T47D (cell line): ENCODE results near the gene NR6A1.

ENCODE experiments used
- DNase-seq, 2 experiments: peaks; one replicate each; pipeline versions ENCODE4 v3.0.0 to v3.0.0-alpha.2; 2011 to 2012; ENCODE audit warnings: low read depth in 1 of 2, low spot score in 1 of 2
- JUND ChIP-seq: IDR thresholded peaks from 2 replicates; pipeline ENCODE4 v1.6.1; 2012; ENCODE audit warnings: low read depth
- in situ Hi-C: cut with HindIII; loops from 2 replicates; pipeline ENCODE4 v1.10.0; 2016; ENCODE audit warnings: low sequenced_read_pairs, low pct_unique_long_range_greater_than_20kb

The NR6A1 gene

DNA sequence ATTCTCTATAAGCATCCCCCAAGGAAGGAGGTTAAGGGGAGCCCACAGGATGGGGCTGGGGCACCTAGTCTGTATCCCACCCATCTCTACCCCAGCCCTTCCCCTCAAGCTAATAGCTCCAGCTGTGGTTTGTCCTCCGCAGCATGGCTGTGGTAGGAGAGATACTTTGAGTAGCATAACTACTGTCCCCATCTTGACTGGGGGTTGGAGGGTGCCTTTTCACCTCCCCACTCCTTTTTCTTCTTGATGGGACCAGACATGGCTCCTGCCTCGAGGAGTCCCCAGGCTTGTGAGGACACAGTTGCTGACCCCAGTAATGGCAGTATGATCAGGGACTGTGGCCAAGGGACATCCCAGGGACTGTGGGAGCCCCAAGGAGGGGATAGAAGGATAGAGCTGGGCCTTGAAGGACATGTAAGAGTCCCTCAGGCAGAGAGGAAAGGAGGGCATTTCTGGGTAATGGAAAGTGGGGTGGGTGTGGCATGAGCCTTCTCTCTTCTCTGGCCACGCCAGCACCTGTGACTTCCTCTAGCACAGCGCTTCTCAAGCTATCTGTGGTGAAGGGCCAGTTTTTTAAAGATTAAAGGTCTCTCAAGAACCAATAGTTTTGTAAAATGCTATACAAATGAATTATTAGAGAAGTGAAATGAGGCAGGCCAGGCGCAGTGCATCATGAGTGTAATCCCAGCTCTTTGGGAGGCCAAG lies 19.8 kb upstream of the NR6A1 start:
- TF ChIP-seq JUND: no peak
- in situ Hi-C loops: no loop called here
- DNase-seq: no peak

DNA sequence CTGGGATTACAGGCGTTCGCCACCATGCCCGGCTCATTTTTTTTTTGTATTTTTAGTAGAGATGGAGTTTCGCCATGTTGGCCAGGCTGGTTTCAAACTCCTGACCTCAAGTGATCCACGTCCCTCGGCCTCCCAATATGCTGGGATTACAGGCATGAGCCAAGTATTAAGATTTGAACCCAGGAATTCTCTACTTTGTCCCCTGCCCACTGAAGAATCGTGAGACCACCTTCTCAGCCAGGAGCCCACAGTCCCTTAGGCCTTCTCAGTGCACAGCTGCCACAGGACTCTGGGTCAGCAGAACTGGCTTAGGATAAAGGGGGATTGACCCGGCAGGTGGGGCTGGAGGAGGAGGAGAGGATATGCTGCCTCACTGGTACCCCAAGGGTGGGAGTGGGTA lies 19.2 kb upstream of the NR6A1 start:
- no peak for TF ChIP-seq JUND
- DNase-seq: no peak
- in situ Hi-C loops: no loop called here

DNA sequence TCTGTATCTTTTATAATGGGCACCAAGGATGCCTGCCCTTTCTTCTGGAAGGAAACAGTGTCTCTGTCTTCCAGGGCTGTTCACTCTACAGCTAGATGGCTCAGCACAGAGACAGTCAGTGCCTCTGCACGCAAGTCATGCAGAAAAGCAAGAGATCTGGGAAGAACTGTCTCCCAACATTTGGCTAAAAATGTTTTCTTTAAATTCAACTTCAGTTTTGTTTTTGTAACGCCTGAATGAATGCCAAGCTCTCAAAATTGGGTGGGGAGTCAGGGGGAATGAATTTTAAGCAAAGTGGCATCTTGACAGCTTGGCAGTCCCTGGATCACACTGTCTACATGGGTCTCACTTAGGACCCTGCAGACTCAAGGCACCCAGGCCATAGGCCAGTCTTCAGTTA lies 18.4 kb upstream of the NR6A1 start:
- no peak for DNase-seq
- in situ Hi-C loops: no loop called here
- TF ChIP-seq JUND: no peak

- no peak for TF ChIP-seq JUND
- in situ Hi-C loops: no loop called here
- DNase-seq: no peak
Measured at GRCh38 chr9:124788542-124789217, 17.6 kb upstream of the NR6A1 start.

- DNase-seq: no peak
- no peak for TF ChIP-seq JUND
- in situ Hi-C loops: no loop called here
Measured at GRCh38 chr9:124786881-124787573, 15.9 kb upstream of the NR6A1 start.

GRCh38 chr9:124784509-124784908 lies 13.4 kb upstream of the NR6A1 start:
- DNase-seq: no peak
- in situ Hi-C loops: no loop called here
- no peak for TF ChIP-seq JUND

- no peak for DNase-seq
- TF ChIP-seq JUND: no peak
- in situ Hi-C loops: no loop called here
Measured at GRCh38 chr9:124783830-124784229, 12.7 kb upstream of the NR6A1 start.

GRCh38 chr9:124782661-124783574 lies 11.8 kb upstream of the NR6A1 start:
- TF ChIP-seq JUND: no peak
- in situ Hi-C loops: no loop called here
- no peak for DNase-seq

DNA sequence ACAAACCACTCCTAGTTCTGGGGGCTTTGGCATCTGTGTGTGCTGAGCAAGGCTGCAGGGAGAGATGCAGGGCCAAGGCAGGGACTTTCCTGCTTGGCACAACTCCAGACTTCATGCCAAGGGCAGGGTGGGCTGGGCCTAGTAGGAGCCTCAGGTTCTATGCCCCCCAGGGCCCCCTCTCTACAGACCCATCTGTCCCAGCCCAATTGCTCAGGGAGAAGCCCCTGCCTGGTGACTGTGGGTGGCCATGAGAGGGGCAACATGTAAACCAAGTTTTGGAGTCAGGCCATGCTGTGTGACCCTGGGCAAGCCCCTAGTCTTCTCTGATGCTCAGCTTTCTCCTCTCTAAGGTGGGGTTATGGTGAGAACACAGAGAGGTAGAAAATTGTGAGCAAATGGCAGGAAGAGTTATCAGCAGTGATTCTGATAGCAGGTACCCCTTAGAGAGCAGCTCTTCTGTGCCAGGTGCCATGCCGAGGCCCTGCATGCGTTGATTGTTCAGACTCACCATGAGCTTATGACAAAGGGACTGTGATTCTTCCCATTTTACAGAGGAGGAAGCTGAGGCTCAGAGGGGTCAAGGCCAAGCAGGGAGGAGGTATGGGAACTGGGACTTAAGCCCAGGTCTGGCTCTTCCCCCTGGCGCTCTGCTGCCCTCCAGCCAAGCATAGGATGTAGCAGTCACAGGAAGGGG lies 11.0 kb upstream of the NR6A1 start:
- in situ Hi-C loops: no loop called here
- no peak for DNase-seq
- no peak for TF ChIP-seq JUND

- in situ Hi-C loops: no loop called here
- no peak for DNase-seq
- TF ChIP-seq JUND: no peak
Measured at GRCh38 chr9:124780757-124781151, 9.6 kb upstream of the NR6A1 start.

DNA sequence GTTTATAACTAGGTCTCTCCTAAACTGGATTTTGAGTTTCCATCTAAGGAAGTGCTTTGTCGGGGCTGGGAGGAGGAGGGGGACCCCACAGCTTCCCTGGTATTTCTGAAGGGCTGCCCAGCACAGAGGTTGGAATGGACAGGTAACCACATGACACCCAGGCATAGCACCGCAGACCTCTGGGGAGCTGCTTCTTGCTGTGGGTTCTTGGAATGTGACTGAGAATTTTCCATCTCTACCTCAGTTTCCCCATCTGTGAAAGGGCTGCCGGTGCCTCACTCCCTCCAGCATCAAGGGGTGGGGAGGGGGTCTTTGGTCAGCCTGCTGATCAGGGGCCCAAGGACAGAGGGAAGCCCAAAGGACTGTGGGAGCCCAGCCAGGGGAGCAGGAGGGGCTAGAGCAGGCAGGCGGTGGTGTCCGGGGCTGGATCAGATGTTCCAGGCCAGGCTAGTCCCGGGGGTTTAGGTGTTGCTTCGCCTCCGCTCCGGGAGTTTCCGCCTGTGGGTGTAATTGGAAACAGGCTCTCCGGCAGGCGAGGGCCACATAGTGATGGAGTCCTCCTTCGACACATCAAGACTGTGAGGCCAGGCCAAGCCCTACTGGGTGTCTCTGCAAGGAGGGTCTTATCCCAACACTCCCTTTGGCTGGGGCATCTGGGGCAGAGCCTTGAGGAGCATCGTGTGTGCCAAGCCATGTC lies 9.1 kb upstream of the NR6A1 start:
- in situ Hi-C loops: no loop called here
- TF ChIP-seq JUND: no peak
- no peak for DNase-seq
